ENCODE data around the gene HECW1.
"Not testable (repeated sequence)": the region's sequence is repeated elsewhere in the genome, so short reads cannot be mapped to it uniquely, and the experiment has no call there.

HECW1 gene

DNA sequence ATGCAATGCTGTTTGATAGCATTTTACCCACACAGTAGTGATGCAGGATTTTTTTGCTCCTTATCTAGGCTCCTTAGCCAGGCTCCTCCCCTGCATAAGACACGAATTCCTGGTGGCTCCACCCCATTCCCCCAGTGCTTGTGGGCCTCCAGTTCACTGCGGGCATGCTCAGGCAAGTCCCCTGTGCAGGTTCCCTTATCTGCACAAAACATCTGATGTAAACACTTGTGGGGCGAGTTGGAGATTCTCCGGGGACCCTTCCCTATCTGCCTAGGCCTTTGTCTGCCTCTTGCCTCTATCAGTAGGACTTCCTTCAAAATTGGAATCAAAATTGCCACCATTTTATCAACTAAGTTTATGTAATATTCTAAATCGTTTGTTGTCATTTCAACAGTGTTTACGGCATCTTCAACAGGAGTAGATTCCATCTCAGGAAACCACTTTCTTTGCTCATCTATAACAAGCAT is 465.1 kb downstream of the HECW1 start:
- DNase-seq (ENCODE audit: low spot score): no peak

DNA sequence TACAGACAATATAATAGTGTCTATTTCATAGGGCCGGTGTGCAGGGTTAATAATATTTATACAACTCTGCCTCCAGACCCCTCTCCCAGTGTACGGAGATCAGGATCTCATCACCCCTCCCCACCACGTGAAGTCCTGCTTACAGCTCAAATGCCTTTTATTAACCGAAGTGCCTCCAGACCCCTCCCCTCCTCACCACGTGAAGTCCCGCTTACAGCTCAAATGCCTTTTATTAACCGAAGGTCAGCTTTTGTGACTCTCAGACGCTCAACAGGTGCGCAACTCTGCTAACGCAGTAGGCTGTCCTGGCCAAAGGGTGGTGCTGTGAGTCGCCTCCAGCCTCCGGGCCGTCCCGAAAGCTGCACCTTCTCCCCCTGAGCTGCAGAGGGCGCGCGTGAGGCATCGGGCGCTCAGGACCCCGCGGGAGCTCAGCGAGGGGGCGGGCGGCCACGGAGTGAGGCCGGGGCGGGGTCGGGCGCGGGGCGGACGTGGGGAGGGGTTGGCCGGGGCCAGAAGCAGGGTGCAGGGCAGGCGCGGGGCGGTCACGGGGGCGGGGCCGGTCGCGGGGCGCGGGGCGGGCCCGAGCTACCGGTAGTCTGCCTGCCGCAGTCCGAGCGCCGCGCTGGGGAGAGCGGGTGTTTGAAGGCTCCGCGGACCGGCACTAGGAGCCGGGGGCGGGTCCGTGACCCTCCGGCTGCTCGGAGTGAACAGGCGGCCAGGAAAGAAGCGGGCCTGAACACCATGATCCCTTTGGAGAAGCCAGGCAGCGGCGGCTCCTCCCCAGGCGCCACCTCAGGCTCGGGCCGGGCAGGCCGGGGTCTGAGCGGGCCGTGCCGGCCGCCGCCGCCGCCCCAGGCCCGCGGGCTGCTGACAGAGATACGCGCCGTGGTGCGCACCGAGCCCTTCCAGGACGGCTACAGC is 470.3 kb downstream of the HECW1 start, which contains the start of gene STK17A:
Gene STK17A (plus strand): TSS at position 606 of the 921 bp plus-strand sequence. CDS start 136 bp downstream, at position 742.
- DNase-seq (ENCODE audit: low spot score): peak; percentile 95

DNA sequence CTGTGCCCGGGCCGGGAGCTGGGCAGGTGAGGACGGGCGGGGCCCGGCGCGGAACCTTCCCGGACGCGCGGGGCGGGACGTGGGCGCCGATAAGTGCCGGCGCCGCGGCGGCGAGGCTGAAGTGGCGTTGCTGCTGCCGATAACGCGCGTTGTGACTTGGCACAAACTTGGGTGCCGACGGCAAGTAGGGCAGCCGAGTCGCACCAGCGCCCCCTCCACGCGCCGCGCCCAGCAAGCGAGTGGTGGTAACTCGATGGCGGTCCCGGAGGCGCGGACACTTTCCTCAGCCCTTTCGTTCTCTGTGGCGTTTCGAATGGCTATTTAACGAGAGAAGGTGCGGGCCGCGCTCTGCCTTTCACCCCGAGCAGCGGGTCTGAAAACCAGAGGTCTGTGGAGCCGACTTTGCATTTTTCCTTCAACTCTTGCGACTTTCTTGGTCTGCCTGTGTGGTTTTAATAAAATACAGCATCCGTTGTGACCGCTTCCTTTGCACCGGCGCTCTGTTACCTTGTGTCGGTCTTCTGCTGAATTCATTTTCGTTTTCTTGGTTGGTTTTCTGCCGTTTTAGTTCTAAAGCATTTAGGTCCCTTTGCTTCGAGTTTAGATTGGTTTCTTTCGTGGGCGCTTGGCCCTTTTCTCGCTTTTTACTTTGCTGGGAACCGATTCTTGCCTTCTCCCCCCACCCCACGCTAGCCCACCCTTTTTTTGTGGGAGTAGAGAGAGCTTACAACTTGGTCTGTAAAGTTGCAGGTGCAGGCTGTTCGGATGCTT is 471.2 kb downstream of the HECW1 start:
- peak; percentile 61 for DNase-seq (ENCODE audit: low spot score)

DNA sequence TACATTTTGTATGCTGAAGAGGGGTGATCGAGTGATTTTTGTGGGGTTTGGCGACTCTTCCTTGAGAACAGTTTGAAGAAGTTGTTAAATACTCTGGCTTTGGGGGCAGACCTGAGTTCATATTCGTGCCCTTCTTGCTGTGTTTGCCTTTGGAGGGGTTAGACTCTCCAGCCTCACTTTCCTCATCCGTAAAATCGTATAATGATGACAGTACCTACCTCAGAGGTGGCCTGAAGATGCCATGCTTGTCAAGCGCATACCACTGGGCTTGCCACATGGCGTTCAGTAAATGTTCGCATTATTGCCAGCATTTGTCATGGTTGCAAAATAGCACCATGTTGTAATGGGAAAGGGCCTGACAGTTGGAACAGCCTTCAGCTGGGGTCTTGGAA is 471.7 kb downstream of the HECW1 start:
- DNase-seq (ENCODE audit: low spot score): peak; percentile 27

DNA sequence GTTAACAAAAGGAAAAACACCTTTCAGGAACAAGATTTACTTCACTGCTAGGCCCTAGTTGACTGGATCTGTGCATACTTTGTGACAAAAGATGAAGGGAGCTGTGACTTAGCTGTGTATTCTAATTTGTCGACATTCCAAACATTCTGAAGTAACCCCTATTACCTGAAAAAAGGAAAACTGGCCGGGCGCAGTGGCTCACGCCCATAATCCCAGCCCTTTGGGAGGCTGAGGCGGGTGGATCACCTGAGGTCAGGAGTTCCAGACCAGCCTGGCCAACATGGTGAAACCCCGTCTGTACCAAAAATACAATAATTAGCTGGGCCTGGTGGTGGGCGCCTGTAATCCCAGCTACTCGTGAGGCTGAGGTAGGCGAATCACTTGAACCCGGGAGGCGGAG is 472.3 kb downstream of the HECW1 start:
- not testable (repeated sequence) for DNase-seq (ENCODE audit: low spot score)

DNA sequence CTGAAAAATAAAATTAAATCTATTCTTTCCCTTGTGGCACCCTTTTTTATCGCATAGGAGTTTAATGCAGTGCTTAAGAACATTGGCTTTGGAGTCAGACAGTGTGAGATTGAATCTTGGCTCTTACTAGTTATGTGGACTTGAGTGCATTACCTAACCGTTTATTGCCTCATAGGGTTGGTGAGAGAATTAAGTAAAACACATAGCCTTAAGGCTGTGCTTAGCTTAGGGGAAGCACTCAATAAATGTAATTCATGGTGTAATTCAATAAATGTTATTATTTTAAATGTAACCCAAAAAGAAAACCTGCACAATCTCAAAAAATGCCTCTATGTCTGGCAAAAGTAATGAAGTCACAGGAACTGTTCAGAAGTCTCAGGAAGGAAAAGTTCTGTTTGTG is 473.1 kb downstream of the HECW1 start:
- no peak for DNase-seq (ENCODE audit: low spot score)

DNA sequence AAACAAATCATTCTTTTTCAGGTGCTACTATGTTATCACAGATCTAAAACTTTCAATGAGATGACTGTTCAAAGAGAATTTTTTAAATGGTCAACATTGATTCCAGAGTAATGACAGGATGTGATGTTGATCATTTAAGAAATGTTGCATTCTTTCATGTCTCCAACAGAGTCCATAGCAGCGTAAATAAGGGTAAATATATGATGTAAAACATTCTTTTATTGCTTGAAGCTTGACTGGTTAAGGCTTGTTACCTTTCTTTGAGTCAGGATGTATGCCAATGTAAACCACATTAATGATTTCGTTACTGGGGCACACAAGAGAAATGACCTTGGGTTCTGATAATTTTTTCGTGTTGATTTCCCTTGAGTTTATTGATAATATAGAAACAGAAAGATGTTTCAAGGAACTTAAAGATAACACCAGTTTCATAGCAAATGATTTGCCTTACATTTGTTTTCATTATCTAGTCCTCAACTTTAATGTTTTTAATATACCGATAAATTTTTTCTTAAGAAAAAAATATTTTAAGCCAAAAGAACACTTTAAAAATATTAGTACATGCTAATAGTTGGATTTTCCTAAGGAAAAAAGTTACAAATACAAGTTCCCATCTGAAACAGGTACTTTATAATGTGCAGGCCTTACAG is 473.9 kb downstream of the HECW1 start:
- DNase-seq (ENCODE audit: low spot score): no peak

DNA sequence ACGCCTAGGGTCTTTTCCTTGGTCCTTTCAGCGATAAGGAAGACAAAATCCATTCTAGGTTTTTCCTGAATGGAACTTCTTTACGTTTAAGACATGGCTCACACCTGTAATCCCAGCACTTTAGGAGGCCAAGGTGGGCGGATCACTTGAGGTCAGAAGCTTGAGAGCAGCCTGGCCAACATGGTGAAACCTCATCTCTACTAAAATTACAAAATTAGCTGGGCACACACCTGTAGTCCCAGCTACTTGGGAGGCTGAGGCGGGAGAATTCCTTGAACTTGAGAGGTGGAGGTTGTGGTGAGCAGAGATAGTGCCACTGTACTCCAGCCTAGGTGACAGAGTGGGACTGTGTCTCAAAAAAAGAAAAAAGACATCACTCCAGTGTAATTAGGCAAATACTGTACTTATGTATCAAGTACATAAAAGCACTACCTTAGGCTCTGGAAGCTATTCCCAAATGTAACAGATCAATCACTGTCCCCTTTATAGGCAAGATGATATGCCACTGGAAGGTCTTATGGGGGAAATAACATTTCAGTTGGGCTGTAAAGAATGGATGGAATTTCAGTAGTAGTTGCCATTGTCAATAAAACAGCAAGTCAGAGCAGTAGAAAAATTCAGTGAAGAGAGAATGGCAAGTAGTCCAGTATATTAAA is 476.2 kb downstream of the HECW1 start:
- no peak for DNase-seq (ENCODE audit: low spot score)

DNA sequence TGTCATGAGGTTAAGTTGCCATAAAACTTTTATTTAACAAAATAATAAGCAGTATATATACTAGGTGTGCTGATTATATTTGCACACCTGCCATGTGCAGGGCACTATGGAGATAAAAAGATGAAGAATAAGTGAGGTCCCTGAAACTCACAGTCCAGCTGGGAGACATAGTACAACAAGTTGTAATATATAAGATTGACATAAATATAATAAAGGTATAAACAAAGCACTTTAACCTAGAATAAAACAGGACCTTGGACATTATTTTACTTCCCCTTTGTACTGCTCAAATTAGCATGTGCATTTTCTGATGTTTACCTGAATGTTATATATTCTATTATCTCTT is 476.7 kb downstream of the HECW1 start:
- no peak for DNase-seq (ENCODE audit: low spot score)

DNA sequence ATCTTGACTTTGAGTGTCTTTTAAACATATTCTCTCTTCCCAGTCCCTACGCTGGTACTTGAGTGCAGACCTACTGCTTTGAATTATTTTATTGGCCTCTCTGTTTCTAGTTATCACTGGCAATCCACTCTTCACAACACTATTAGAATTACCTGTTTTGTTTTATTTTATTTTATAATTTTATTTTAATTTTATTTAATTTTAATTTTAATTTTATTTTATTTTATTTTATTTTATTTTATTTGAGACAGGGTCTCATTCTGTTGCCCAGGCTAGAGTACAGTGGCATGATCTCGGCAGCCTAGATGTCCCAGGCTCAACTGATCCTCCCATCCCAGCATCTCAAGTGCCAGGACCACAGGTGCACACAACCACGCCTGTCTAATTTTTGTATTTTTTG is 477.3 kb downstream of the HECW1 start:
- no peak for DNase-seq (ENCODE audit: low spot score)

DNA sequence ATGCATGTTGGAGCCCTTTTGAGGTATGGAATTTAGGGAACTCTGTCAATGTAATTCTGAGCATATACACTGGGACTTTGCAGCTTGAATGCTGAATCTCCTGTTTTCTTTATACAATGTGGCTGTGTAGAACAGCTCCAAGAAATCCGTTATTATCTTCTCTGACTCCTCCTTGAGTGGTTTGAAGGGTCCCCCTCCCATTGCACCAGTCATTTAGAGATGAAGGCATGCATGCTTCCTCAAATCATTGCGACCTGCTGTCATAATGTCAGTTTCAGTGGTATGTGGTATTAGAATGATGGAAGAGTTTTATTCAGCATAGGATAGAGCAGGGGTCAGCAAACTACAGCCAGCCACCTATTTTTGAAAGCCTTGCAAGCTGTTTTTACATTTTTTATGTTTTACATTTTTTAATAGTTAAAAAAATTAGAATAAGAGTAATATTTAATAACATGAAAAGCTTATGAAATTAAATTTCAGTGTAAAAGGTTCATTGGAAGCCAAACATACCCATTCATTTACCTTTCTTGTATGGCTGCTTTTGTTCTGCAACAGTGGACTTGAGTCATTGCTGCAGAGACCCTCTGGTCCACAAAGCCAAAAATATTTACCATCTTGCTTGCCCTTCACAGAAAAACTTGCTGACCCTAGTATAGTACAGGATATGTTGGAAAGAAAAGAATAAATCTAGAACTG is 478.6 kb downstream of the HECW1 start:
- DNase-seq (ENCODE audit: low spot score): no peak

DNA sequence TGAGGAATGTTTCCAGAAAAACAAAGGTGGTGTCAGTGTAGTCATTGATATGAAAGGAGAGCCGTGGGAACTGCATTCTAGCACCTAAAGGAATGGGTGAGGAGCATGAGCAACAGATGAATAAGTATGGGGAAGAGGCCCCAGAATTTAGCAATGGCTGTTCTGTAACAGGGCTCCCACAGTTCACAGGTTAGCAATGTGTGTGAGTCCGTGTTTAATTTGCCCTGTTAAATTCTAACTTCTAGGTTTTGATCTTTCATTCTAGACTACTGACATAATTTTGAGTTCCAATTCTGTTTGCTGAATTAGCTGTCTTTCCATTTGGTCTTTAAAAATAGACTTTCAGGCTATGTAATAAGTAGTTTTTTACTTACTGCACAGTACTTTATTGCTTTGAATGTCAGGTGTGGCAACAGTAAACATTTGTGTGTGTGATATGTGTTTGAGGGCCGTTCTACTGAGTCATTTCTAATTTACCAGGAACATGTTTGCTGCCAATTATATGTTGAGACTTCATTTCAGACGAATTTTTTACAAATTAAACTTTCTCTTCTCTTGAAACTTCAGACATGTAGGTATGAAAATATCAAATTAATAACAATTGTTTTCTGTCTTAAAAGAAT is 479.2 kb downstream of the HECW1 start:
- DNase-seq (ENCODE audit: low spot score): no peak

DNA sequence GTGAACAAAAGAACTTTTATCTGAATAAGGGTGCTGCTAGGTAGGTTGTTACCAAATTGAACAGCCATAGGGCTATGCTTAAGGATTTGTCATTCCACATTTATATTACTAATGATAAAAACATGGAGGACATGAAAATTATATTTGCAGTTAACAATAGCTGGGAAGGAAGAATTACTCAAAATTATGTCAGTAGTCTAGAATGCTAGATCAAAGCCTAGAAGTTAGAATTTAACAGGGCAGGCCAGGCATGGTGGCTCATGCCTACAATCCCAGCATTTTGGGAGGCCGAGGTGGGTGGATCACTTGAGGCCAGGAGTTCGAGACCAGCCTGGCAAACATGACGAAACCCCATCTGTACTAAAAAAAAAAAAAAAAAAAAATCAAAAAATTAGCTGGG is 479.9 kb downstream of the HECW1 start:
- DNase-seq (ENCODE audit: low spot score): no peak

DNA sequence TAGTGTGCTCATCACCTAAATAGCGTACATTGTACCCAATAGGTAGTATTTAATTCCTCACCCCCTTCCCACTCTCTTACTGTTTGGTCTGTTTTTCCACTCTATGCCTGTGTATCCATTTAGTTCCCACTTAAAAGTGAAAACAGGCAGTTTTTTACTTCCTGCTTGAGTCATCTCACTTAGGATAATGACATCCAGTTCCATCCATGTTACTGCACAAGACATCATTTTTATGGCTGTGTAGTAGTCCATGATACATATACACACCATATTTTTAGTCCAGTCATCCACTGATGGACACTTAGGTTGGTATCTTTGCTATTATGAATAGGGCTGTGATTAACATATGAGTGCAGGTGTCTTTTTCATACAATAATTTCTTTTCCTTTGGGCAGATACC is 480.6 kb downstream of the HECW1 start:
- DNase-seq (ENCODE audit: low spot score): no peak

DNA sequence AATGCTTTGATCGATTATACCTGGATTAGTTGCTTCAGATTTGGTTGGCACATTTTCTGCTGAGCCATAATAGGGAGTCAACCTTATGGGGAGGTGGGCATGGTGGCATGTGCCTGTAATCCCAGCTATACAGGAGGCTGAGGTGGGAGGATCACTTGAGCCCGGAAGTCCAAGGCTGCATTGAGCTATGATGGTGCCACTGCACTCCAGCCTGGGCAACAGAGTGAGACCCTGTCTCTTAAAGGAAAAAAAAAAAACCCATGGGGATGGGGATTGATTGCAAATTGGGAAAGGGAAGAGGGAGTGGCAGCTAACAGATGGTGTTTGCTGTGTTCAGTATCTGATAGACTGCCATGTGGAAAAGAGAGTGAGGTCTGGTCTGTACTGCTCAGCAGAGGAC is 481.6 kb downstream of the HECW1 start:
- DNase-seq (ENCODE audit: low spot score): no peak

DNA sequence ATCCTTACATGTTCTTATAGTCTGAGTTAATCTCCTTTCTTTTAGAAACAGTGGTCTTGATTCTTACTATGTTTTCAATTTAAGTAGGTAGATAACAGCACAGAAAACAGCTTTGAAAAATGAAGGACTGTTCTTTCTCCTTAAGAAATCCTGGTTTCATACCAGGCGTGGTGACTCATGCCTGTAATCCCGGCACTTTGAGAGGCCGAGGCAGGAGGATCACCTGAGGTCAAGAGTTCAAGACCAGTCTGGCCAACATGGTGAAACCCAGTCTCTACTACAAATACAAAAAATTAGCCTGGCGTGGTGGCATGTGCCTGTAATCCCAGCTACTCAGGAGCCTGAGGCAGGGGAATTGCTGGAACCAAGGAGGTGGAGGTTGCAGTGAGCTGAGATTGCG is 484.0 kb downstream of the HECW1 start:
- DNase-seq (ENCODE audit: low spot score): not testable (repeated sequence)

DNA sequence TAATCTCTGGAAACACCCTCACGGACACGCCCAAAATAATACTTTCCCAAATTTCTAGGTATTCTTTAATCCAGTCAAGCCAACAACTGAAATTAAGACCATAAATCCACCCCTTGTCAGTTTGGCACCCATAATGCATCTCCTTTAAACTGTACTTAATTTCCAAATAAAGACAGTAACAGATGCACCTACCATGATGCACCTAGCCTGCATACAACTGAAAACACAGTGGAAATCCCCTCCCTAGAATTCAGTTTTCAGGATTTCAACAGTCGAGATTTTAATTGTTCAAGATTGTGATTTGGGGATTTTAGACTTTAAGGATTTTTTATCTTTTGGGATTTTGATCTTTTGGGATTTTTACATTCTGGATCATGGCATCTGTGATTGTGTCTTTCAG is 487.6 kb downstream of the HECW1 start:
- DNase-seq (ENCODE audit: low spot score): no peak

DNA sequence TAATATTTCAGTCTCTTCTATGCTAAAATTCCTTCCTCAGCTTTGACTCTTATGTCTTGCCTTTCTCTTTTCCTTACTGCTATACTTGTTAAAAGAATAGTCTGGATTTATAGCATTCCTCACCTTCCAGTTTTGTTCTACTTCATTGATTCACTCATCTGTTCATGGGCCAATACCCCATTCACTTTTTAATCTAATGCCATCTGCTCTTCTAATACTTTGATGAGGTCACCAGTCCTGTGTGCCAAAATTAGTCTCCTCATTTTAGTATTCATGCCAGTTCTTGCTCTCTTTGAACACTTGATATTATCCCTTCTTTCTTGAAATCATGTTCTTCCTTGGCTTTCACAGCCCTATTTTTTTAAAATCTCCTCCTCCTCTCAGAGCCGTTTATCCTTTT is 489.8 kb downstream of the HECW1 start:
- no peak for DNase-seq (ENCODE audit: low spot score)

DNA sequence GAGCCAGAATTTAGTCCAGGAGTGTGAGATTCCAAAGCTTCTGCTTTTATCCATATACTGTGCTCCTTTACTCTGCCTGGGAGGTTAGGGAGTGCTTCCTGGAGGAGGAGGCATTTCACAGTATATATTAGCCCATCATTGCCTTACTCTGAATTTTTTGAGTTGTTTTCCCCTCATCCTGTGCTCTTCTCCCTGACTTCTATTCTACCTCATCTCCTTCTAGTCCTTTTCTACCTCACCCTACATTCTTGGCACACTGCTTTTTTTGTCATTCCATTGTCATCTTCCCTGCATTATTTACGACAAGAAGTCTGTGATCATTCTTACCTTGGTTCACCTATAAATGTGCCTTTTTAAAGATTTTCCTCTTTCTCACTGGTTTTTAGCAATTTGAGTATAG is 491.8 kb downstream of the HECW1 start:
- no peak for DNase-seq (ENCODE audit: low spot score)

DNA sequence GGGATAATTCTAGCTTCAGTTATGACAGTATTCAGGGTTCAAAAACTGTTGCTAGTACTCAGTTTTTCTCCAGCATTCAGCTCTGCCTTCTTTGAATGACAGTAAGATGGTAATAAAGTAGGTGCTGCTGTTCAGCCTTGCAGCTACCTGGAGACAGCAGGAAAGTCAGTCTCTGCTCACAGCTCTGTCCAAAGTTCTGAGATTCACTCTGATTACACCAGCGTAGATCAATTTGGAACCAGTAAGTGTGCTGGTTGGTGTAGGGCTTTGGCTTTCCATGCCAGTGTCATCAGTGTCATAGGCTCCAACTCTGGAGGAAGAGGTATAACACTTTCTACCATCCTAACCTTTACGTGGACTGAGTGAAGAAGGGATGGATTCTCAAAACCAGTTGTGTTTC is 496.6 kb downstream of the HECW1 start:
- no peak for DNase-seq (ENCODE audit: low spot score)

DNA sequence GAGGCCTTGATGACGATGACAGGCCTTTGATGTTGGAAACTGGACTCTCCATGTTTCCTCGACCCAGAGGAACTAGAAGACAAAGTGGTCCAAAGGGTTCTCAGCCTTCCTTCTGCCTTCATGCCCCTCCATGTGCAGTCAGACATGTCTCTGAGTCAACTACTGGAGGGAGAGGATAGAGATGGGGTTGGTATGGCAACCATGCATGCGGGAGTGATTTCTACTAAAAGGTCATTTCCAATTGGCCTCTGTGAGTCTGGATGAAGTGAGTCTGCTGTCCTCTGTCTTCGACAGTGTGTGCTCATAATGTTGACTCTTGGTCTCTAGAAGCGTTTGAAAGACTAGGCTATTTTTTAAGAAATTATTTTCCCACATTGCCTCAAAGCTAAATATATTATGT is 499.7 kb downstream of the HECW1 start:
- no peak for DNase-seq (ENCODE audit: low spot score)

Measured in CD4-positive, alpha-beta T cell treated with Interleukin-6 at 100 ng/mL for 8 hours (primary cell).